HG02610 (cell line): ENCODE measurements around the gene CFAP46.

Experiments used
- ATAC-seq: cut with Tn5 transposase; IDR thresholded peaks from one replicate; pipeline ENCODE4 v1.9.1; 2021; ENCODE audit warnings: mild to moderate bottlenecking, moderate library complexity; ENCODE audit not compliant: unreplicated experiment

Gene CFAP46

GRCh38 chr10:132885451-132886210 lies 56.7 kb downstream of the CFAP46 start:
- no peak for ATAC-seq

- no peak for ATAC-seq
These were observed 57.6 kb downstream of the CFAP46 start for GRCh38 chr10:132884691-132885271.

GRCh38 chr10:132884041-132884440 lies 58.3 kb downstream of the CFAP46 start:
- no peak for ATAC-seq

- no peak for ATAC-seq
These were observed 58.9 kb downstream of the CFAP46 start for GRCh38 chr10:132883391-132883881.

- no peak for ATAC-seq
These were observed 60.1 kb downstream of the CFAP46 start for GRCh38 chr10:132882069-132882951.

- ATAC-seq: no peak
These were observed 61.0 kb downstream of the CFAP46 start for GRCh38 chr10:132881186-132881920.

GRCh38 chr10:132880128-132880981 lies 62.0 kb downstream of the CFAP46 start:
- ATAC-seq: no peak

- ATAC-seq: no peak
These were observed 62.8 kb downstream of the CFAP46 start for GRCh38 chr10:132879408-132880127.

GRCh38 chr10:132878730-132879407 lies 63.5 kb downstream of the CFAP46 start:
- ATAC-seq: no peak

- ATAC-seq: no peak
These were observed 64.2 kb downstream of the CFAP46 start for GRCh38 chr10:132878091-132878729.

- ATAC-seq: no peak
These were observed 64.9 kb downstream of the CFAP46 start for GRCh38 chr10:132877473-132877872.

- no peak for ATAC-seq
These were observed 65.4 kb downstream of the CFAP46 start for GRCh38 chr10:132876993-132877431.

- no peak for ATAC-seq
These were observed 66.1 kb downstream of the CFAP46 start for GRCh38 chr10:132876131-132876860.

GRCh38 chr10:132875435-132875834 lies 66.9 kb downstream of the CFAP46 start:
- ATAC-seq: no peak

- no peak for ATAC-seq
These were observed 69.0 kb downstream of the CFAP46 start for GRCh38 chr10:132873395-132873794.

GRCh38 chr10:132872658-132873057 lies 69.7 kb downstream of the CFAP46 start:
- ATAC-seq: no peak

- ATAC-seq: no peak
These were observed 71.9 kb downstream of the CFAP46 start for GRCh38 chr10:132870426-132870825.
